ENCODE results near the gene SENP6.

DNA sequence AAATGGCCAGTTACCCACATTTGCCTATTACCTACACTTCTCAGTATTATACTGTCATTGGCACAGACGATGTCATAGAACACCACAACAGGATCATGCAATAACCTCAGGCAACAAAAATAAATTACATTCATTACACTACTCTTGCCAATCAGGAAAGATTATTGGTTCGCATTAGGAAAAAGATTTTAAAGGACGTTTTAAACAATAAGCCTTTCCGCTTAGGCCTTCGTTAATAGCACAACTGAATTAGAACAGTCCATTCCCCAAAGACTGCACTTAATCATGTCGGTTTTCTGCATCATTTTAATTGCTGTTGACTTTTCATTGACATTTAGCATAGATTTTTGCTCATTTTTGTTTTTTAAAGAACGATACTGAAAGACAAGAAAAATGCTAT lies 912 bp upstream of the SENP6 start:
- TF ChIP-seq POLR2A (IDR thresholded peaks at IDR 0.05) (no peak), POLR2AphosphoS5 (IDR thresholded peaks at IDR 0.05) (no peak)
- TF ChIP-seq, protein P1, sequence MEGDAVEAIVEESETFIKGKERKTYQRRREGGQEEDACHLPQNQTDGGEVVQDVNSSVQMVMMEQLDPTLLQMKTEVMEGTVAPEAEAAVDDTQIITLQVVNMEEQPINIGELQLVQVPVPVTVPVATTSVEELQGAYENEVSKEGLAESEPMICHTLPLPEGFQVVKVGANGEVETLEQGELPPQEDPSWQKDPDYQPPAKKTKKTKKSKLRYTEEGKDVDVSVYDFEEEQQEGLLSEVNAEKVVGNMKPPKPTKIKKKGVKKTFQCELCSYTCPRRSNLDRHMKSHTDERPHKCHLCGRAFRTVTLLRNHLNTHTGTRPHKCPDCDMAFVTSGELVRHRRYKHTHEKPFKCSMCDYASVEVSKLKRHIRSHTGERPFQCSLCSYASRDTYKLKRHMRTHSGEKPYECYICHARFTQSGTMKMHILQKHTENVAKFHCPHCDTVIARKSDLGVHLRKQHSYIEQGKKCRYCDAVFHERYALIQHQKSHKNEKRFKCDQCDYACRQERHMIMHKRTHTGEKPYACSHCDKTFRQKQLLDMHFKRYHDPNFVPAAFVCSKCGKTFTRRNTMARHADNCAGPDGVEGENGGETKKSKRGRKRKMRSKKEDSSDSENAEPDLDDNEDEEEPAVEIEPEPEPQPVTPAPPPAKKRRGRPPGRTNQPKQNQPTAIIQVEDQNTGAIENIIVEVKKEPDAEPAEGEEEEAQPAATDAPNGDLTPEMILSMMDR (IDR thresholded peaks at IDR 0.05): no peak

Data from prostate gland (tissue), 2 donors.